GM18499 (cell line): Measurements from ENCODE around the gene ARID3C.

Experiments
- ATAC-seq: cut with Tn5 transposase; IDR thresholded peaks from one replicate; pipeline ENCODE4 v1.9.1; 2021; ENCODE audit warnings: moderate number of reproducible peaks; ENCODE audit not compliant: insufficient read depth, unreplicated experiment

ARID3C gene

GRCh38 chr9:34628656-34629490, at the start of gene ARID3C:
TSS of gene ARID3C (minus strand) at chr9:34629066. CDS start at chr9:34628014, 1,052 bp downstream.
- ATAC-seq: no peak

- ATAC-seq: no peak
Measured at GRCh38 chr9:34675869-34676268, 47.0 kb upstream of the ARID3C start.

- no peak for ATAC-seq
Measured at GRCh38 chr9:34675048-34675714, 46.3 kb upstream of the ARID3C start.

GRCh38 chr9:34674440-34674839, 45.6 kb upstream of the ARID3C start:
- ATAC-seq: no peak

GRCh38 chr9:34671307-34671706, 42.4 kb upstream of the ARID3C start:
- no peak for ATAC-seq

GRCh38 chr9:34669809-34670562, 41.1 kb upstream of the ARID3C start:
- ATAC-seq: no peak

GRCh38 chr9:34665381-34666250, 36.8 kb upstream of the ARID3C start:
- ATAC-seq: peak; percentile 43

- peak; percentile 13 for ATAC-seq
Measured at GRCh38 chr9:34665067-34665380, 36.2 kb upstream of the ARID3C start.

GRCh38 chr9:34664281-34665066, 35.6 kb upstream of the ARID3C start:
- ATAC-seq: no peak

GRCh38 chr9:34663303-34663605, 34.4 kb upstream of the ARID3C start:
- no peak for ATAC-seq

GRCh38 chr9:34662526-34663302, 33.8 kb upstream of the ARID3C start, which contains the start of gene CCL27:
TSS of gene CCL27 (minus strand) at chr9:34662657. CDS start at chr9:34662633, 24 bp downstream.
- ATAC-seq: no peak

GRCh38 chr9:34659592-34660253, 30.9 kb upstream of the ARID3C start:
- no peak for ATAC-seq

- no peak for ATAC-seq
Measured at GRCh38 chr9:34658461-34658860, 29.6 kb upstream of the ARID3C start.

GRCh38 chr9:34656992-34657391, 28.1 kb upstream of the ARID3C start:
- no peak for ATAC-seq

- no peak for ATAC-seq
Measured at GRCh38 chr9:34655394-34655793, 26.5 kb upstream of the ARID3C start.

- no peak for ATAC-seq
Measured at GRCh38 chr9:34654323-34655051, 25.6 kb upstream of the ARID3C start.
